Smooth muscle cell (in vitro differentiated cells): Measurements from ENCODE around the gene SLC7A6. TPM values are rescaled to one million over a fixed set of nuclear protein-coding genes. Genes with fewer than 3 reads are reported as not detected.

ENCODE experiments used
- DNase-seq: peaks from one replicate; lab custom pipeline; 2025; ENCODE audit not compliant: unreplicated experiment; lab: John Stamatoyannopoulos, UW
- H2AFZ ChIP-seq: fragments of 200-600 bp; sonication (generic); 2 replicates; pipeline ENCODE4 v1.6.0; 2016; ENCODE audit warnings: antibody characterized with exemption, low read depth, mild to moderate bottlenecking
- H3F3A ChIP-seq: fragments of 200-600 bp; sonication (generic); 2 replicates; pipeline ENCODE4 v1.6.0; 2017; ENCODE audit warnings: antibody characterized with exemption, low read depth
- H3K27ac ChIP-seq: fragments of 200-600 bp; sonication (generic); 2 replicates; pipeline ENCODE4 v1.5.1; 2016; ENCODE audit warnings: low read depth, mild to moderate bottlenecking
- H3K27me3 ChIP-seq: fragments of 200-600 bp; sonication (generic); 2 replicates; pipeline ENCODE4 v1.6.1; 2016; ENCODE audit warnings: low read depth, mild to moderate bottlenecking
- H3K36me3 ChIP-seq: fragments of 200-600 bp; sonication (generic); 2 replicates; pipeline ENCODE4 v1.5.1; 2016; ENCODE audit warnings: low read depth
- H3K4me1 ChIP-seq: fragments of 200-600 bp; sonication (generic); 2 replicates; pipeline ENCODE4 v1.5.1; 2016; ENCODE audit warnings: low read depth
- H3K4me2 ChIP-seq: fragments of 200-600 bp; sonication (generic); 2 replicates; pipeline ENCODE4 v1.6.0; 2016; ENCODE audit warnings: mild to moderate bottlenecking
- H3K4me3 ChIP-seq: fragments of 200-600 bp; sonication (generic); 2 replicates; pipeline ENCODE4 v1.5.1; 2016; ENCODE audit warnings: mild to moderate bottlenecking
- H3K79me2 ChIP-seq: fragments of 200-600 bp; sonication (generic); 2 replicates; pipeline ENCODE4 v1.6.0; 2016; ENCODE audit warnings: low read depth, mild to moderate bottlenecking
- H3K9ac ChIP-seq: fragments of 200-600 bp; sonication (generic); 2 replicates; pipeline ENCODE4 v1.6.0; 2016; ENCODE audit warnings: low read depth
- H3K9me3 ChIP-seq: fragments of 200-600 bp; sonication (generic); replicated peaks from 2 replicates; pipeline ENCODE4 v1.5.1; 2016; ENCODE audit warnings: low read depth
- H4K20me1 ChIP-seq: fragments of 200-600 bp; sonication (generic); 2 replicates; pipeline ENCODE4 v1.6.0; 2016; ENCODE audit warnings: low read depth
- CTCF ChIP-seq: fragments of 200-600 bp; sonication (generic); IDR thresholded peaks from 2 replicates; pipeline ENCODE4 v1.5.1; 2017; ENCODE audit warnings: borderline replicate concordance, mild to moderate bottlenecking, antibody characterized with exemption; ENCODE audit not compliant: insufficient read depth, poor library complexity, severe bottlenecking
- WGBS: methylation state at CpG from one replicate; pipeline ENCODE4 v1.1.7; 2016; ENCODE audit warnings: low lambda C conversion rate; 5-methylcytosine and 5-hydroxymethylcytosine counted together
- polyA plus RNA-seq: library from polyadenylated mRNA; unstranded; fragments of >200 nt; fragmentation: Nextera tagmentation; extraction: Ambion mirVana; gene quantifications from 2 replicates; pipeline ENCODE4 v1.2.1, GENCODE V29; 2016
- total RNA-seq: library from RNA; depleted of rRNA; stranded (reverse); fragments of >200 nt; gene quantifications from 2 replicates; pipeline ENCODE4 v1.2.3, GENCODE V29; 2014

SLC7A6 gene
- total and polyA plus RNA-seq, 2 experiments from 2014 or later, result 11.4 to 16.5 TPM

DNA sequence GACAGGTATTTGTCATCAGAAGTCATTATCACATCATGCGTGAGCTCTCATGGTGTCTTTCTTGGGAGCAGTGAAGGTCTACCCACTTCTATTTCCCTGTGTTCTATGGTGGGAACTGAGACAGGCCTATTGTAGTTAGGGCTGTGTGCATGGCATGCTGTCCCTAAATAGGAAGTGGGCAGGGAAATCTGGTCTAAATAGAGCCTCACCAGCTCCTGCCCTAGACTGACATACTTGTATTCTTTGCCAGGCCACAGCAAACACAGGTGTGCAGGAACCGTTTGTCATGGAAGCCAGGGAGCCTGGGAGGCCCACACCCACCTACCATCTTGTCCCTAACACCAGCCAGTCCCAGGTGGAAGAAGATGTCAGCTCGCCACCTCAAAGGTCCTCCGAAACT, 10.1 kb downstream of the SLC7A6 start:
- Histone ChIP-seq H3K27me3 (no peaks in the 10 kb centered on the region), H3K4me2 (no peak overlapping the region), H3K4me1 (no peaks in the 10 kb centered on the region), H3K9me3 (no peaks in the 10 kb centered on the region), H3K79me2 (peaks cover 43% of the 10 kb centered on the region), H3K9ac (no peak overlapping the region), H2AFZ (no peak overlapping the region), H3K36me3 (no peaks in the 10 kb centered on the region), H3K27ac (no peak overlapping the region), H3K4me3 (no peak overlapping the region), H4K20me1 (peaks cover 75% of the 10 kb centered on the region), H3F3A (no peaks in the 10 kb centered on the region)
- WGBS, result 94% methylated on average over 4 of the region's 4 CpGs
- DNase-seq, result no peak
- no peak for TF ChIP-seq CTCF

GRCh38 chr16:68275611-68276191, 11.4 kb downstream of the SLC7A6 start:
- 85% methylated on average over 4 of the region's 4 CpGs for WGBS
- Histone ChIP-seq H3K36me3 (no peaks in the 10 kb centered on the region), H4K20me1 (peaks cover 75% of the 10 kb centered on the region), H3F3A (no peaks in the 10 kb centered on the region), H3K79me2 (peaks cover 35% of the 10 kb centered on the region), H2AFZ (no peak overlapping the region), H3K9me3 (no peaks in the 10 kb centered on the region), H3K9ac (no peak overlapping the region), H3K4me1 (no peaks in the 10 kb centered on the region), H3K4me2 (no peak overlapping the region), H3K4me3 (no peak overlapping the region), H3K27me3 (no peaks in the 10 kb centered on the region), H3K27ac (peak overlapping the region; percentile 42)
- DNase-seq, result no peak
- TF ChIP-seq CTCF, result no peak

DNA sequence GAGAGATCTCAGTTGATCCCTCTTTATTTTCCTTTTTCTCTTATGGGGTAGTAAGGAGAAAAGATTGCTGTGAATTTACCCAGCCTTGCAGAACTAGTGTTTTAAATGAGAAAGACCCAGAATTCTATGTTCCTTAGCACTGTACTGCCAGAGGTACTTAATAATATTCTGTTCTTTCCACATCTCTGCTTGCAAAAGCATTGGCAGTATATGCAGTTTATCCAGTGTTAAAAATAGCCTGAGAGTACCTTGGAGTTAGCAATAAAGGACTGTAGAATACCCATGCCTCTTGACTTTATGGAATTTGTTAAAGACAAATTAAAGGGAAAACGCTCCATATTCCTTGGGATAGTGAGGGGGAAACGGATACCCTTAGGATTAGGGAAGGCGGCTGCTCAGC, 11.9 kb downstream of the SLC7A6 start:
- Histone ChIP-seq H3K27ac (peak overlapping the region; percentile 42), H4K20me1 (peaks cover 75% of the 10 kb centered on the region), H3K4me3 (no peak overlapping the region), H3K9ac (no peak overlapping the region), H3K79me2 (peaks cover 30% of the 10 kb centered on the region), H3K27me3 (no peaks in the 10 kb centered on the region), H3F3A (no peaks in the 10 kb centered on the region), H2AFZ (no peak overlapping the region), H3K9me3 (no peaks in the 10 kb centered on the region), H3K4me2 (no peak overlapping the region), H3K4me1 (no peaks in the 10 kb centered on the region), H3K36me3 (no peaks in the 10 kb centered on the region)
- no peak for DNase-seq
- 82% methylated on average over 3 of the region's 3 CpGs for WGBS
- TF ChIP-seq CTCF, result no peak

GRCh38 chr16:68279726-68280558, 15.6 kb downstream of the SLC7A6 start:
- Histone ChIP-seq H3K4me2 (no peak overlapping the region), H3K4me3 (no peak overlapping the region), H3K9me3 (no peaks in the 10 kb centered on the region), H3K9ac (no peak overlapping the region), H3K79me2 (peaks cover 13% of the 10 kb centered on the region), H2AFZ (no peak overlapping the region), H3F3A (no peaks in the 10 kb centered on the region), H3K27me3 (no peaks in the 10 kb centered on the region), H3K36me3 (no peaks in the 10 kb centered on the region), H3K4me1 (no peaks in the 10 kb centered on the region), H3K27ac (no peak overlapping the region), H4K20me1 (peaks cover 72% of the 10 kb centered on the region)
- no peak for DNase-seq
- 92% methylated on average over 13 of the region's 13 CpGs for WGBS
- no peak for TF ChIP-seq CTCF
